Activated CD4-positive, alpha-beta T cell treated with anti-CD3 and anti-CD28 coated beads for 36 hours (primary cell): ENCODE measurements around the gene EMSY. TPM values are rescaled to one million over a fixed set of nuclear protein-coding genes. Genes with fewer than 3 reads are reported as not detected.
"Not testable (repeated sequence)": the region's sequence is repeated elsewhere in the genome, so short reads cannot be mapped to it uniquely, and the experiment has no call there.

ENCODE experiments used
- ATAC-seq: fragments of 200-7000 bp; cut with Tn5 transposase; one replicate; pipeline ENCODE4 v1.10.0; 2021; ENCODE audit warnings: mild to moderate bottlenecking, moderate library complexity
- CTCF ChIA-PET: fragments of 350-600 bp; sonication (Branson Sonifier 250); formaldehyde crosslinking; loops from one replicate; lab custom pipeline; 2021; ENCODE audit warnings: antibody characterized with exemption; lab: Charles Lee
- POLR2A ChIA-PET: fragments of 350-600 bp; sonication (Branson Sonifier 250); formaldehyde crosslinking; loops from one replicate; lab custom pipeline; 2021; ENCODE audit warnings: antibody characterized with exemption, inconsistent platforms; lab: Charles Lee
- DNase-seq: peaks from one replicate; pipeline ENCODE4 v3.0.0-alpha.2; 2020
- H3K27ac Mint-ChIP-seq: one replicate; pipeline ENCODE4 v1.8.0; 2021; ENCODE audit warnings: mixed read lengths
- H3K27me3 Mint-ChIP-seq: one replicate; pipeline ENCODE4 v1.8.0; 2021; ENCODE audit warnings: mixed read lengths
- H3K36me3 Mint-ChIP-seq: one replicate; pipeline ENCODE4 v1.8.0; 2021; ENCODE audit warnings: low read depth, mixed read lengths
- H3K4me1 Mint-ChIP-seq: one replicate; pipeline ENCODE4 v1.8.0; 2021; ENCODE audit warnings: mixed read lengths
- H3K4me3 Mint-ChIP-seq: one replicate; pipeline ENCODE4 v1.8.0; 2021; ENCODE audit warnings: mild to moderate bottlenecking, moderate library complexity, mixed read lengths
- H3K9me3 Mint-ChIP-seq: one replicate; pipeline ENCODE4 v1.8.0; 2021; ENCODE audit warnings: low read depth, mixed read lengths
- intact Hi-C, 2 experiments: fragments of 100-400 bp; cut with DNase I in 1 of 2; cut with micrococcal nuclease in 1 of 2; formaldehyde crosslinking; loops; one replicate each; pipeline versions ENCODE4 v1.14.2 to v1.15.1; 2022 to 2024; cut with DNase I, micrococcal nuclease
- total RNA-seq, 2 experiments: library from RNA; stranded (reverse); gene quantifications; one replicate each; pipeline ENCODE4 v1.2.3, GENCODE V29; 2021

Gene EMSY
- total RNA-seq, 2 experiments from 2014 or later, result 28.5 to 35.4 TPM

DNA sequence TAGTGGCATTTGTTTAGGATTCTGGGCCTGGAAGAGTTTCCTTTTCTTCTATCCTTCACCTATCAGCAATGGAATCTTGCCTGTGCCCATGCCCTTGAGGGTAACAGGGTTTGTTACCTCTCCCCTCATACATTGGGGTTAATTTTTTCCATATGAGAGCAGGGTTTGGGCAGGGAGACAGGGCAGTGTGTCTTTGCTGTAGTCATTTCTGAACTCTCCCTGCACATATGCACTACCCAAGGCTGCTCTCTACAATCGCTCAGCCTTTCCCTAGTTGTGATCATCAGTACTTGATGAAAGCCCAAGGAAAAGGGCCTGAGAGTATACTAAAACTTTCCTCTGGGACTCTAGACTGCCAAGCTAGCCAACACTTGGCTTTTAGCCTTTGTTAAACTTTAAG lies 130.1 kb downstream of the EMSY start:
- ChIA-PET POLR2A (no interaction called here), CTCF (interaction anchor here (0.6 kb wide), 1 partner anchor 799 kb away, joined by 4 read pairs; no protein-coding TSS in a partner anchor)
- intact Hi-C loops, result no loop called here
- no peaks in the 10 kb centered on the region for H3K9me3 Mint-ChIP-seq
- DNase-seq (no peak), ATAC-seq (no peak)
- H3K4me3 Mint-ChIP-seq, result no peak overlapping the region
- no peak overlapping the region for H3K27ac Mint-ChIP-seq
- H3K4me1 Mint-ChIP-seq, result no peaks in the 10 kb centered on the region
- peaks cover 3% of the 10 kb centered on the region for H3K27me3 Mint-ChIP-seq
- no peaks in the 10 kb centered on the region for H3K36me3 Mint-ChIP-seq

DNA sequence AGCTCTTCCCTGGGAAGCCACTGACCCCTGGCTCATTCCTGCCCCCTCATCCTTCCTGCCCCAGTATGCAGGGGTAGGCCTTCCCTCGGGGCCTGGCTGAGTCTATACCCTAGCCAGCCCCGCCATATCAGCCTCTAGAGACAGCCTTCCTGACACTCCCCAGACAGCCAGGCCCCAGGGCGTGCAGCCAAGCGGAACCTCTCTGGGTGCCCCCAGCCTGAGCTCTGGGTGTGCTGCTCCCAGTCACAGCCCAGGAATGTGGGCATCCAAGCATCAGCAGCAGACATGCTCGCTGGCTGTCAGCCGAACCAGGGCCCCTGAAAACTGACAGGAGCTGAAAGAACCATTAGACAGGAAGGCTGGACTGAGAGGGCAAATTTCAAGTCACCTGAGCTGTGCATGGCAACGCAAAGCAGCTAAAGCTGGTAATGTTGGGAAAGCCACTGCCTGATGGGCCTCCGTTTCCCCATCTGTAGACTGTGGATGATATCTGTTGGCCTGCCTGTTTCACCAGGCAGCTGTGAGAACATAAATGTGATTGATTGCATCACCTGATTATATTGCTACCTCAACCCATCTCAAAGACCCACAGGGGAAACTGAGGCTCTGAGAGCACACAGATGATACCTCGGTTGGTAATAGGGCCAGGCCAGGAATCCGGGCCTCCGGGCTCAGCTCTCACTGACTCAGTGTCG lies 132.6 kb downstream of the EMSY start:
- intact Hi-C loops, result no loop called here
- Mint-ChIP-seq H3K9me3 (no peaks in the 10 kb centered on the region), H3K36me3 (no peaks in the 10 kb centered on the region), H3K4me3 (no peak overlapping the region), H3K27me3 (peaks cover 3% of the 10 kb centered on the region), H3K27ac (no peak overlapping the region), H3K4me1 (no peaks in the 10 kb centered on the region)
- POLR2A ChIA-PET, result interaction anchor here (0.5 kb wide), 1 partner anchor 103 kb away, joined by 3 read pairs; no protein-coding TSS in a partner anchor
- CTCF ChIA-PET, result interaction anchor here (1.0 kb wide), 1 partner anchor 370 kb away, joined by 3 read pairs; no protein-coding TSS in a partner anchor
- no peak for ATAC-seq
- DNase-seq, result no peak

DNA sequence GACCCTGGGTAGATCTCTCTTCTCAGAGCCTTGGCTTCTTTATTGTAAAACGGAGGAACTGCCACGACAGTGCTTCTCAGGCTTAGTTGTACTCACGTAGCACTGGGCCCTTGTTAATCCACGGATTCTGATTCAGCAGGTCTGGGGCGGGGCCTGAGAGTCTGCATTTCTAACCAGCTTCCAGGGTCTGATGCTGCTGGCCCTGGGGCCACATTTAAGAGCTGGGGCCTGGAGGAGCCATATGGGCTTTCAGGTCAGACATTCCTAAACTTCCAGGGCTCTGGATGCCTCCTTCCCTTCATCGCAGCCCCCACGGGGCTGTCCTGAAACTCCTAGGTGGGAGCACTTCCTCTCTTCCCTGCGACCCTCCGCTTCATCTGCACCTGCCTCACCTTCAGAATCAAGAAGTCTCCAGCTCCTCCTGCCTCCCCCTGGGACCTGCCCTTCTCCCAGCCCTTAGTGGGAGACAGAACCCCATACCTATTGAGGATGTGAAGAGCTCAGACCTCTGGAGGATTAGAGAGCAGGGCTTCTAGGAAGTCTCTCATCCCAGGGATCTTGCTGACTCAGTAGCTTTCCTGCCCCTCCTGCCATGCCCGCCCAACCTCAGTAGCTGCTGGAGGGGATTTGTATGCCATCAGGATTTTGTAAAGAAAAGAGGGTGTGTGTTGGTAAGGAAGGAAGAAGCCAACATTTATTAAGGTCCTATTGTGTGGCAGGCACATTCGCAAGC lies 133.3 kb downstream of the EMSY start:
- ChIA-PET CTCF (interaction anchor here (0.7 to 1.3 kb wide), 3 partner anchors 104 to 190 kb away, joined by 3 read pairs; no protein-coding TSS in a partner anchor), POLR2A (interaction anchor here (0.5 kb wide), 1 partner anchor 102 kb away, joined by 3 read pairs; no protein-coding TSS in a partner anchor)
- Mint-ChIP-seq H3K4me3 (no peak overlapping the region), H3K9me3 (no peaks in the 10 kb centered on the region), H3K27ac (no peak overlapping the region), H3K4me1 (no peaks in the 10 kb centered on the region), H3K36me3 (no peaks in the 10 kb centered on the region), H3K27me3 (peaks cover 3% of the 10 kb centered on the region)
- ATAC-seq, result no peak
- no peak for DNase-seq
- intact Hi-C loops, result no loop called here

DNA sequence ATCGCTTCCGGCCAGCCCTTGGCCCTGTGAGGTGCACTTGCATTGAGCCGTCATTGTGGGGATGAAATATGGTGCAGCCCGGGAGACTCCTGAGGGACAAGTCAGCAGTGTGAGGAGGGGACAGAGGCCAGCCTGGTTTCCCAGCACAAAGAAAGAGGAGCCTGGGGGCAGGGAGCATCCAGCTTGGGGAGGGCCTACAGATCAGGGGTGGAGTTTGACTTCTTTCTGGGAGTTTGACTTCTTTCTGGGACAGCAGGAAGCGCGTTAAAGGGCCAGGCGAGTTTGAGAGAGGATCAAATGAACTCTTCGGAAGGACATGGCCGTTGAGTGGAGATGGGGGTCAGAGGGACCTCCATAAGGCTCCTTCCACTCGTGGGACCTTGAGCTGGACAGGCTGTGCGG lies 133.8 kb downstream of the EMSY start:
- no peak overlapping the region for H3K4me3 Mint-ChIP-seq
- no peaks in the 10 kb centered on the region for H3K9me3 Mint-ChIP-seq
- H3K27me3 Mint-ChIP-seq, result peaks cover 3% of the 10 kb centered on the region
- ChIA-PET POLR2A (no interaction called here), CTCF (interaction anchor here (0.7 to 1.3 kb wide), 3 partner anchors 103 to 191 kb away, joined by 3 read pairs; no protein-coding TSS in a partner anchor)
- H3K27ac Mint-ChIP-seq, result no peak overlapping the region
- ATAC-seq (no peak), DNase-seq (no peak)
- intact Hi-C loops, result loop anchor here in 1 of 2 experiments (1.0 kb wide), 1 partner anchor 102 kb away; no protein-coding TSS in a partner anchor
- H3K4me1 Mint-ChIP-seq, result no peaks in the 10 kb centered on the region
- H3K36me3 Mint-ChIP-seq, result no peaks in the 10 kb centered on the region

DNA sequence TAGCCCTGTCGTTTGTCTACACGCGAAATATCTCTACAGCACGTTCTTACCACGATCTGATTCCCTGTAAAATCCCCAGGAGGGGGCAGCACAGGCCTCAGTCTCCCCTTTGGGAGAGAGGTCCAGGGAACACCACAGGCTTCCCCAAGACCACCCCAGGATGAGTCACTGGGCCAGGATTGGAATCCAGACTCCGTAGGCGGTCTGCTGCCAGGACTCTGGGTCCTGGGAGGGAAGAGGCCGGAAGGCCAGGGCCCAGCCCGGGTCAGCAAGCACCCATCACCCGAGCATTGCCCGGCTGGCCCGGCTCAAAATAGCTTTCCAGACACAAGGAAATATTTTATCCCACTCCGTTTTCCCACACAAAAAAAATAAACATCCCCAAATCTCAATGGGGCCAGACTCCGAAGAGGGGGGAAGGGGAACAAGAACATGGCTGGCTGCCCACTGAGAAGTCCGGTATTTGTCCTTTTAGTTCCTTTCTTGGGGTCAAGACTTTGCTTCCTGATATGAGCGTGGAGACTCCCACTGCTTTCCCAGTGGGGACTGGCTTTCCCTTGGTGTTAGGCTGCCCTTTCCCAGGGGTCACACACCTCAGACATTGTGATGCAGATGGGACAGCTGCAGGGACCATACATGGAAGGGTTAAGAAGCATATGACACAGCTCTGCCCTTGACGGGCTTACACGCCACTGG lies 134.4 kb downstream of the EMSY start:
- Mint-ChIP-seq H3K27ac (no peak overlapping the region), H3K9me3 (no peaks in the 10 kb centered on the region), H3K4me1 (no peaks in the 10 kb centered on the region), H3K36me3 (no peaks in the 10 kb centered on the region), H3K4me3 (no peak overlapping the region), H3K27me3 (peaks cover 3% of the 10 kb centered on the region)
- ChIA-PET CTCF (interaction anchor here (0.6 to 1.3 kb wide), 3 partner anchors 101 to 107 kb away, joined by 3 read pairs; no protein-coding TSS in a partner anchor), POLR2A (no interaction called here)
- no peak for ATAC-seq
- DNase-seq, result peak; percentile 35
- intact Hi-C loops, result loop anchor here in 1 of 2 experiments (1.0 kb wide), 1 partner anchor 101 kb away; no protein-coding TSS in a partner anchor

DNA sequence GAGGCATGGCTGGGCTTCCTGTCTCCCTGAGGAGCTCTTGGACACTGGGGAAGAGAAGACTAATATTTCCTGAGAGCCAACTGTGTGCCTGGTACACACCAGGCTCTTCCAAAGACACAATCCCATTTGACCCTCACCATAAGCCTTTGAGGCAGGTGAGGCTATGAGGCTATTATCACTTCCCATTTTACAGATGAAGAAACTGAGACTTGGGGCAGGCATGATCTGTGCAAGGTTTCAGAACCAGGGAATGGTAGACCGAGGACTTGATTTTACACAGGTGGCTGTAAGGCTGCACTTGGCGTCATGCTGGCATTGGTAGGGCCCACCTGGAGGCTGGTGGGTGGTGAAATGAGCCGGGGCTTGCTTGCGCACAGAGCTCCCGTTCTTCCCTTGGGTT lies 134.9 kb downstream of the EMSY start:
- no peak for ATAC-seq
- Mint-ChIP-seq H3K9me3 (no peaks in the 10 kb centered on the region), H3K27me3 (peaks cover 3% of the 10 kb centered on the region), H3K4me1 (no peaks in the 10 kb centered on the region), H3K27ac (no peak overlapping the region), H3K4me3 (no peak overlapping the region), H3K36me3 (no peaks in the 10 kb centered on the region)
- intact Hi-C loops, result loop anchor here in 1 of 2 experiments (1.0 kb wide), 1 partner anchor 101 kb away; no protein-coding TSS in a partner anchor
- no peak for DNase-seq
- ChIA-PET POLR2A (no interaction called here), CTCF (interaction anchor here (0.6 to 1.3 kb wide), 4 partner anchors 101 to 127 kb away, joined by 3 to 4 read pairs (median 3); no protein-coding TSS in a partner anchor)

DNA sequence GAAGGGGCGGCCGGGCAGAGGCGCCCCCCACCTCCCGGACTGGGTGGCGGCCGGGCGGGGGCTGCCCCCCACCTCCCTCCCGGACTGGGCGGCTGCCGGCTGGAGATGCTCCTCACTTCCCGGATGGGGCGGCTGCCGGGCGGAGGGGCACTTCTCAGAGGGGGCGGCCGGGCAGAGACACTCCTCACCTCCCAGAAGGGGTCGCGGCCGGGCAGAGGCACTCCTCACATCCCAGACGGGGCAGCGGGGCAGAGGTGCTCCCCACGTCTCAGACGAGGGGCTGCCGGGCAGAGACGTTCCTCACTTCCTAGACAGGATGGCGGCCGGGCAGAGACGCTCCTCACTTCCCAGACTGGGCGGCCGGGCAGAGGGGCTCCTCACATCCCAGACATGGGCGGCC lies 137.7 kb downstream of the EMSY start:
- ATAC-seq, CTCF ChIA-PET, H3K27me3 Mint-ChIP-seq, H3K4me1 Mint-ChIP-seq, intact Hi-C loops, H3K36me3 Mint-ChIP-seq, DNase-seq, POLR2A ChIA-PET, H3K4me3 Mint-ChIP-seq, H3K9me3 Mint-ChIP-seq, H3K27ac Mint-ChIP-seq: not testable (repeated sequence)

DNA sequence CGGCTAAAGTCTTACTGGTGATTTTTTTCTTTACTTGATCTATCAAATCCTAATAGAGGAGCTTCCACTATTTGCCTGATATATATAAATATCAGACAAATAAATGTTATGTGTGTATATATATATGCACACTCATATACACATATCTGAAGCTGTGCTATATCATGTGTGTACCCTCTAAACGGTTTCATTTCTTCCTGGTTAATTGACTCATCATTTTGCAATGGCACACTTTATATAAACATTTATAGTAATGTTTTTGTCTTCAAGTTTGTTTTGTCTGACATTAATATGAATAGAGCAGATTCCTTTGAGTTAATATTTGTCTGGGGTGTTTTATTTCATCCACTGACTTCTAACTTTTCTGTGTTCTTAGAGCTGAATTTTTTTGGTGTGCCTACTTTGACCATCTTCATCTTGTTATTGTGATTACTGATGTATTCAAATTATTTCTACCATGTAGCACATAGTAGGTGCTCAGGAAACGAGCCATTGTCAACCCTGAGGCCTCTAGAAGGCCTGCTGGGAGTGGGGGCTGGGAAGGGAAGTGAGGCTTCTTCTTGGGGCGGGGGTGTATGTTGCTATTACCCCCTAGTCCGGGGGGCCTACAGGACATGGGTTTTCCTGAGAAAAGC lies 143.1 kb downstream of the EMSY start:
- Mint-ChIP-seq H3K27me3 (no peaks in the 10 kb centered on the region), H3K4me1 (peaks cover 20% of the 10 kb centered on the region), H3K36me3 (no peaks in the 10 kb centered on the region), H3K4me3 (no peak overlapping the region), H3K27ac (peak overlapping the region; percentile 75), H3K9me3 (no peaks in the 10 kb centered on the region)
- intact Hi-C loops, result loop anchor here in 1 of 2 experiments (1.0 kb wide), 2 partner anchors 41 to 54 kb away; no protein-coding TSS in a partner anchor
- ChIA-PET CTCF (interaction anchor here (0.7 to 1.0 kb wide), 5 partner anchors 41 to 136 kb away, joined by 3 to 4 read pairs (median 3); no protein-coding TSS in a partner anchor), POLR2A (interaction anchor here (0.5 to 1.3 kb wide), 2 partner anchors 21 to 687 kb away, joined by 3 read pairs; no protein-coding TSS in a partner anchor)
- ATAC-seq (peak; percentile 34), DNase-seq (no peak)

DNA sequence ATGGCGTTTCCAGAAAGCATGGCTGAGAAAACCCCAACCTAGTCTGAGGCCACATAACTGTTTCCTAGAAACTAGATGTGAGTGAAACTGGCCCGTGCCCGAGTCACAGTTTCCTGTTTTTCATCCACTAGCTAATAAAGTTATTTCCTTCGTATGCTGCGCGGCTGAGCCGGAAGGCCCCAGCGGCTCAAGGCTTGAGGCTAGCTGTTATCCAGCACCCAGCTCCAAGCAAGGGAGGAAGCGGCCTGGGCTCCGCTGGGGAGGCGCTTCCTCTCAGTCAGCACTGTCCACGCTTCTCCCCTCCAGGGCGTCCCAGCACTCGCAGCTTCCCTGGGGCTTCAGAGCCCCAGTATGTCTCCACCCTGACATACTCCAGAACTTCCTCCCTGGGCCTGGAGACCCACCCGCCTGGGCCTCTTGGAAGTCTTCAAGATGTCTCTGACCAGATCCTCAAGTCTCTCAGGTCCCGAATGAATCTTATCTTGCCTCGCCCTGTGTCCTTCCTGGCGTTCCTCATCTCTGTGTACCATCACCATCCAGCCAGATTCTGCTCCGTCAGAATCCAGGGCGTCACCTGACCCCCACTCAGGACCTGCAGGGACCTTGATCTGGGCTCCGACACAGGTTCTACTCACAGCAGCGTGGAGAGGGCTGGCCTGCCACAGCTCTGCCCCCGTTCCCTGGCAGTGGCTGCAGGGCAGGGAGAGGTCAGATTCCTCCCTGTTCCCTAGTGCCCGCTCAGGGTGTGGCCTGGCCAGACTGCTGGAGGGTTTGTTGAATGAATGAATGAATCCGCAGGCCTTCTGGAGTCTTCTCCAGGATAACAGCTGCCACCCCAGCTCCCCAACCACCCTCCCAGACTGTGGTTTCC lies 143.9 kb downstream of the EMSY start:
- Mint-ChIP-seq H3K27ac (peak overlapping the region; percentile 75), H3K36me3 (no peaks in the 10 kb centered on the region), H3K4me3 (no peak overlapping the region), H3K4me1 (peaks cover 20% of the 10 kb centered on the region), H3K9me3 (no peaks in the 10 kb centered on the region), H3K27me3 (peaks cover 2% of the 10 kb centered on the region)
- ChIA-PET POLR2A (interaction anchor here (0.6 to 1.3 kb wide), 2 partner anchors 22 to 35 kb away, joined by 3 read pairs; no protein-coding TSS in a partner anchor), CTCF (interaction anchor here (0.5 to 1.0 kb wide), 6 partner anchors 40 to 233 kb away, joined by 3 to 4 read pairs (median 3); no protein-coding TSS in a partner anchor)
- intact Hi-C loops, result loop anchor here in 1 of 2 experiments (1.0 kb wide), 2 partner anchors 41 to 54 kb away; no protein-coding TSS in a partner anchor
- peak; percentile 89 for ATAC-seq
- DNase-seq, result peak; percentile 78

DNA sequence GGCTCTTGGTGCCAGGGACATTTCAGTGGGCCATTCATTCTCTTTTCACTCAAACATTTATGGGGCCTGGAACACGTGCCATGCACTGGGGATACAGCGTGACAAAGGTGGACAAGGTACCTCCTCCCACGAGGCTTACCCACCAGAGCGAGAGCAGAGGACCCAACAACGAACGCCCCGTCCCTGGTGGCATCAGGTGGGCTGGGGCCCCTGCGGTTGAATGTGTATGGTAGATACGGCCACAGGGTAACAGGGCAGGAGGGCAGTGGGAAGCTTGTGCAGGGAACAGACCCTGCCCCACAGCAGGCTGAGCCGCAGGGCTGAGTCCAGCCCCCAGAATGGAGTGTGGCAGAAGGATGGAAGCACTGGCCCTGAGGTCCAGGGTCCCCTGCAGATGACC lies 144.7 kb downstream of the EMSY start:
- H3K4me3 Mint-ChIP-seq, result no peak overlapping the region
- peaks cover 20% of the 10 kb centered on the region for H3K4me1 Mint-ChIP-seq
- ATAC-seq, result no peak
- intact Hi-C loops, result no loop called here
- DNase-seq, result no peak
- H3K9me3 Mint-ChIP-seq, result no peaks in the 10 kb centered on the region
- H3K36me3 Mint-ChIP-seq, result no peaks in the 10 kb centered on the region
- peak overlapping the region; percentile 75 for H3K27ac Mint-ChIP-seq
- POLR2A ChIA-PET, result no interaction called here
- CTCF ChIA-PET, result no interaction called here
- H3K27me3 Mint-ChIP-seq, result peaks cover 2% of the 10 kb centered on the region
